SU-DHL-6 (cell line): ENCODE measurements around the gene CACTIN.

Experiments
- CTCF ChIP-seq: fragments of 200-600 bp; sonication (generic); IDR thresholded peaks from one replicate; pipeline ENCODE4 v1.5.1; 2017; ENCODE audit warnings: antibody characterized with exemption, mild to moderate bottlenecking, low read length, moderate library complexity; ENCODE audit not compliant: insufficient read depth, poor library complexity, severe bottlenecking
- EZH2phosphoT487 ChIP-seq: fragments of 200-600 bp; sonication (generic), shearing (Covaris generic); conservative IDR thresholded peaks from 2 replicates; pipeline ENCODE4 v1.6.1; 2018; ENCODE audit warnings: mild to moderate bottlenecking, antibody characterized with exemption, low read length, moderate library complexity, mixed read lengths

GRCh38 chr19:3563709-3564524 lies 62.7 kb downstream of the CACTIN start:
- TF ChIP-seq CTCF (no peak), EZH2phosphoT487 (no peak)
